ENCODE results near the gene VRK2. TPM values are rescaled to one million over a fixed set of nuclear protein-coding genes. Genes with fewer than 3 reads are reported as not detected.

Gene VRK2
- total RNA-seq, 1 experiment from 2014 or later: 58.7 TPM

- H4K20me1 ChIP-seq (ENCODE audit: insufficient read depth, low read depth, low read length): no peaks in the 10 kb centered on the region
- H3K4me3 ChIP-seq (ENCODE audit: low read length): no peak overlapping the region
- H3K79me2 ChIP-seq (ENCODE audit: low read length): peaks cover 88% of the 10 kb centered on the region
- H3K27me3 ChIP-seq (ENCODE audit: low read length): no peaks in the 10 kb centered on the region
- peaks cover 58% of the 10 kb centered on the region for H3K4me1 ChIP-seq (ENCODE audit: low read length)
- no peaks in the 10 kb centered on the region for H3K9me3 ChIP-seq (ENCODE audit: low read length)
- no peak overlapping the region for H3K9ac ChIP-seq (ENCODE audit: low read length)
- H3K27ac ChIP-seq (ENCODE audit: low read length): no peak overlapping the region
- H3K36me3 ChIP-seq (ENCODE audit: insufficient read depth, low read length): peaks cover 41% of the 10 kb centered on the region
- DNase-seq: no peak
- H3K4me2 ChIP-seq (ENCODE audit: low read depth, low read length, poor library complexity, severe bottlenecking): no peak overlapping the region
- no peak overlapping the region for H2AFZ ChIP-seq (ENCODE audit: low read length)
- no peaks in the 10 kb centered on the region for H3K9me2 ChIP-seq (replicated peaks; ENCODE audit: insufficient read depth, low read length)
Measured at GRCh38 chr2:58057707-58058530, 11.3 kb downstream of the VRK2 start.

DNA sequence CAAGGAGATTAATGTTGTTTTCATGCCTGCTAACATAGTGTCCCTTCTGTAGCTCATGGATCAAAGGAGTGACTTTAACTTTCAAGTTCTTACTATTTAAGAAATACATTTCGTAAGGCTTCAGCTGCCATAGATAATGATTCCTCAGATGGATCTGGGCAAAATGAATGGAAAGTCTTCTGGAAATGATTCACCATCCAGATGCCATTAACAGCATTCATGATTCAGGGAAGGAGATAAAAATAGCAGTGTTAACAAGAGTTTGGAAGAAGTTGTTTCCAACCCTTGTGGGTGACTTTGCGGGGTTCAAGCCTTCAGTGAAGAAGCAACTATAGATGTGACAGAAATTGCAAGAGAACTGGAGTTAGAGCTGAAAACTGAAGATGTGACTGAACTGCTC lies 17.0 kb downstream of the VRK2 start:
- Histone ChIP-seq H3K27me3 (ENCODE audit: low read length) (no peaks in the 10 kb centered on the region), H3K79me2 (ENCODE audit: low read length) (peaks cover 90% of the 10 kb centered on the region), H3K27ac (ENCODE audit: low read length) (no peak overlapping the region), H3K4me1 (ENCODE audit: low read length) (peaks cover 6% of the 10 kb centered on the region), H3K4me2 (ENCODE audit: low read depth, low read length, poor library complexity, severe bottlenecking) (no peak overlapping the region), H3K36me3 (ENCODE audit: insufficient read depth, low read length) (peaks cover 57% of the 10 kb centered on the region), H2AFZ (ENCODE audit: low read length) (no peak overlapping the region), H3K9me2 (replicated peaks; ENCODE audit: insufficient read depth, low read length) (no peaks in the 10 kb centered on the region), H4K20me1 (ENCODE audit: insufficient read depth, low read depth, low read length) (no peaks in the 10 kb centered on the region), H3K9ac (ENCODE audit: low read length) (no peak overlapping the region), H3K9me3 (ENCODE audit: low read length) (no peaks in the 10 kb centered on the region), H3K4me3 (ENCODE audit: low read length) (no peak overlapping the region)
- no peak for DNase-seq

- Histone ChIP-seq H3K4me2 (ENCODE audit: low read depth, low read length, poor library complexity, severe bottlenecking) (no peak overlapping the region), H3K4me1 (ENCODE audit: low read length) (peaks cover 3% of the 10 kb centered on the region; the same call in 1 of the 2 replicates)
- no peak for DNase-seq
Measured at GRCh38 chr2:58064086-58064485, 17.5 kb downstream of the VRK2 start.

GRCh38 chr2:58065248-58065647 lies 18.6 kb downstream of the VRK2 start:
- H3K27me3 ChIP-seq (ENCODE audit: low read length): no peaks in the 10 kb centered on the region

More at GRCh38 chr2:58064086-58064485, 17.5 kb downstream of the VRK2 start:
- H3K36me3 ChIP-seq (ENCODE audit: insufficient read depth, low read length): peaks cover 57% of the 10 kb centered on the region
- no peak overlapping the region for H2AFZ ChIP-seq (ENCODE audit: low read length)
- no peaks in the 10 kb centered on the region for H3K9me3 ChIP-seq (ENCODE audit: low read length)
- no peaks in the 10 kb centered on the region for H3K27me3 ChIP-seq (ENCODE audit: low read length)
- no peak overlapping the region for H3K27ac ChIP-seq (ENCODE audit: low read length)
- no peaks in the 10 kb centered on the region for H3K9me2 ChIP-seq (replicated peaks; ENCODE audit: insufficient read depth, low read length)
- H3K79me2 ChIP-seq (ENCODE audit: low read length): peaks cover 90% of the 10 kb centered on the region
- H3K4me3 ChIP-seq (ENCODE audit: low read length): no peak overlapping the region
- no peak overlapping the region for H3K9ac ChIP-seq (ENCODE audit: low read length)
- no peaks in the 10 kb centered on the region for H4K20me1 ChIP-seq (ENCODE audit: insufficient read depth, low read depth, low read length)

GRCh38 chr2:58067001-58067400 lies 20.4 kb downstream of the VRK2 start:
- H3K4me3 ChIP-seq (ENCODE audit: low read length): no peak overlapping the region
- no peaks in the 10 kb centered on the region for H3K9me2 ChIP-seq (replicated peaks; ENCODE audit: insufficient read depth, low read length)
- H3K27me3 ChIP-seq (ENCODE audit: low read length): no peaks in the 10 kb centered on the region
- peaks cover 93% of the 10 kb centered on the region for H3K79me2 ChIP-seq (ENCODE audit: low read length)
- no peak overlapping the region for H3K27ac ChIP-seq (ENCODE audit: low read length)
- H3K4me1 ChIP-seq (ENCODE audit: low read length): no peaks in the 10 kb centered on the region
- peaks cover 41% of the 10 kb centered on the region for H3K36me3 ChIP-seq (ENCODE audit: insufficient read depth, low read length)
- no peak overlapping the region for H2AFZ ChIP-seq (ENCODE audit: low read length)
- H3K9ac ChIP-seq (ENCODE audit: low read length): no peak overlapping the region
- H3K9me3 ChIP-seq (ENCODE audit: low read length): no peaks in the 10 kb centered on the region
- H3K4me2 ChIP-seq (ENCODE audit: low read depth, low read length, poor library complexity, severe bottlenecking): no peak overlapping the region
- H4K20me1 ChIP-seq (ENCODE audit: insufficient read depth, low read depth, low read length): no peaks in the 10 kb centered on the region
- DNase-seq: no peak

More at GRCh38 chr2:58065248-58065647, 18.6 kb downstream of the VRK2 start:
- Histone ChIP-seq H2AFZ (ENCODE audit: low read length) (no peak overlapping the region), H4K20me1 (ENCODE audit: insufficient read depth, low read depth, low read length) (no peaks in the 10 kb centered on the region), H3K36me3 (ENCODE audit: insufficient read depth, low read length) (peaks cover 54% of the 10 kb centered on the region), H3K9me3 (ENCODE audit: low read length) (no peaks in the 10 kb centered on the region), H3K27ac (ENCODE audit: low read length) (no peak overlapping the region), H3K9ac (ENCODE audit: low read length) (no peak overlapping the region), H3K79me2 (ENCODE audit: low read length) (peaks cover 93% of the 10 kb centered on the region), H3K4me1 (ENCODE audit: low read length) (no peaks in the 10 kb centered on the region), H3K9me2 (replicated peaks; ENCODE audit: insufficient read depth, low read length) (no peaks in the 10 kb centered on the region), H3K4me2 (ENCODE audit: low read depth, low read length, poor library complexity, severe bottlenecking) (no peak overlapping the region), H3K4me3 (ENCODE audit: low read length) (no peak overlapping the region)
- DNase-seq: no peak

DNA sequence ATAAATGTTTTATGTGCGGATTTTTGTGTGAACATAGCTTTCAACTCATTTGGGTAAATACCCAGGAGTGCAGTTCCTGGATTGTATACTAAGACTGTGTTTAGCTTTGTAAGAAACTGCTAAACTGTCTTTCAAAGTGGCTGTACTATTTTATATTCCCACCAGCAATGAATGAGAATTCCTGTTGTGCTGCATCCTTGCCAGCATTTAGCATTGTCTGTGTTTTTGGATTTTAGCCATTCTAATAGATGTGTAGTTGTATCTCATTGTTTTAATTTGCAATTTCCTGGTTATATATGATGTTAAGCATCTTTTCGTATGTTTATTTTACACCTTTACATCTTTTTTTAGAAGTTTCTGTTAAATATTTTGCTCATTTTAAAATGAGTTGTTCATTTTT lies 24.2 kb downstream of the VRK2 start:
- peaks cover 96% of the 10 kb centered on the region for H3K79me2 ChIP-seq (ENCODE audit: low read length)
- H3K9me2 ChIP-seq (replicated peaks; ENCODE audit: insufficient read depth, low read length): no peaks in the 10 kb centered on the region

DNA sequence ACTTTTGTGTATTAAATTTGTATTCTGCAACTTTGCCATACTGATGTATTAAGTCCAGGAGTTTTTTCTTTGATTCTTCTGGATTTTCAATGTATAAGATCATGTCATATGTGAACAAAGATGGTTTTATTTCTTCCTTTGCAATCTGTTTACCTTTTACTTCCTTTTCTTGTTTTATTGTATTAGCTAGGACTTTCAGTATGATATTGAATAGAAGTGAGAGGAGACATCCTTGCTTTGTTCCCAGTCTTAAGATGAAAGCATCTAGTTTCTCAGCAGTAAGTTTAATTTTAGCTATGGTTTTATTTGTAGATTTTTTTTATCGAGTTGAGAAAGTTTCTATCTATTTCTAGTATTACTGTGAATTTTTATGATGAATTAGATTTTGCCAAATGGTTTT lies 25.5 kb downstream of the VRK2 start:
- no peaks in the 10 kb centered on the region for H3K27me3 ChIP-seq (ENCODE audit: low read length)
- no peak overlapping the region for H3K27ac ChIP-seq (ENCODE audit: low read length)
- peaks cover 93% of the 10 kb centered on the region for H3K79me2 ChIP-seq (ENCODE audit: low read length)
- H2AFZ ChIP-seq (ENCODE audit: low read length): no peak overlapping the region
- no peak for DNase-seq
- H4K20me1 ChIP-seq (ENCODE audit: insufficient read depth, low read depth, low read length): no peaks in the 10 kb centered on the region
- H3K4me2 ChIP-seq (ENCODE audit: low read depth, low read length, poor library complexity, severe bottlenecking): no peak overlapping the region
- H3K9ac ChIP-seq (ENCODE audit: low read length): no peak overlapping the region
- no peaks in the 10 kb centered on the region for H3K9me2 ChIP-seq (replicated peaks; ENCODE audit: insufficient read depth, low read length)
- H3K4me1 ChIP-seq (ENCODE audit: low read length): no peaks in the 10 kb centered on the region
- H3K4me3 ChIP-seq (ENCODE audit: low read length): no peak overlapping the region
- H3K9me3 ChIP-seq (ENCODE audit: low read length): no peaks in the 10 kb centered on the region
- peaks cover 35% of the 10 kb centered on the region for H3K36me3 ChIP-seq (ENCODE audit: insufficient read depth, low read length)

More for the DNA sequence above, 24.2 kb downstream of the VRK2 start:
- no peaks in the 10 kb centered on the region for H3K27me3 ChIP-seq (ENCODE audit: low read length)
- H3K27ac ChIP-seq (ENCODE audit: low read length): no peak overlapping the region
- no peak for DNase-seq
- no peak overlapping the region for H2AFZ ChIP-seq (ENCODE audit: low read length)
- H3K9ac ChIP-seq (ENCODE audit: low read length): no peak overlapping the region
- H3K4me1 ChIP-seq (ENCODE audit: low read length): no peaks in the 10 kb centered on the region
- no peaks in the 10 kb centered on the region for H4K20me1 ChIP-seq (ENCODE audit: insufficient read depth, low read depth, low read length)
- H3K36me3 ChIP-seq (ENCODE audit: insufficient read depth, low read length): peaks cover 42% of the 10 kb centered on the region
- H3K4me3 ChIP-seq (ENCODE audit: low read length): no peak overlapping the region
- H3K9me3 ChIP-seq (ENCODE audit: low read length): no peaks in the 10 kb centered on the region
- H3K4me2 ChIP-seq (ENCODE audit: low read depth, low read length, poor library complexity, severe bottlenecking): no peak overlapping the region

GRCh38 chr2:58073008-58073407 lies 26.4 kb downstream of the VRK2 start:
- H3K79me2 ChIP-seq (ENCODE audit: low read length): peaks cover 94% of the 10 kb centered on the region
- H3K4me2 ChIP-seq (ENCODE audit: low read depth, low read length, poor library complexity, severe bottlenecking): no peak overlapping the region
- DNase-seq: no peak
- H3K9me2 ChIP-seq (replicated peaks; ENCODE audit: insufficient read depth, low read length): no peaks in the 10 kb centered on the region
- no peak overlapping the region for H3K4me3 ChIP-seq (ENCODE audit: low read length)
- H3K36me3 ChIP-seq (ENCODE audit: insufficient read depth, low read length): peaks cover 31% of the 10 kb centered on the region
- H3K27me3 ChIP-seq (ENCODE audit: low read length): no peaks in the 10 kb centered on the region
- H3K4me1 ChIP-seq (ENCODE audit: low read length): no peaks in the 10 kb centered on the region
- no peaks in the 10 kb centered on the region for H4K20me1 ChIP-seq (ENCODE audit: insufficient read depth, low read depth, low read length)
- no peak overlapping the region for H3K9ac ChIP-seq (ENCODE audit: low read length)
- no peak overlapping the region for H3K27ac ChIP-seq (ENCODE audit: low read length)
- no peak overlapping the region for H2AFZ ChIP-seq (ENCODE audit: low read length)
- no peaks in the 10 kb centered on the region for H3K9me3 ChIP-seq (ENCODE audit: low read length)
